Stimulated activated CD4-positive, alpha-beta T cell treated with anti-CD3 and anti-CD28 coated beads, Interleukin-4, amount 100 ng/mL, for 24 hours (primary cell): ENCODE measurements around the gene URB2.
"Not testable (repeated sequence)": the region's sequence is repeated elsewhere in the genome, so short reads cannot be mapped to it uniquely, and the experiment has no call there.

Experiments used
- DNase-seq: peaks from one replicate; pipeline ENCODE4 v3.0.0-alpha.2; 2020

The URB2 gene

GRCh38 chr1:229625915-229626831 is at the start of gene URB2, which contains the start of gene TAF5L:
Gene URB2, plus strand, starts transcription at chr1:229626247. Its CDS starts 1,387 bp downstream, at chr1:229627634.
Gene TAF5L, minus strand, starts transcription at chr1:229626122. Its CDS starts 11,640 bp downstream, at chr1:229614482.
- DNase-seq = peak; percentile 85

GRCh38 chr1:229578168-229579058 is 47.6 kb upstream of the URB2 start:
- DNase-seq = no peak

DNA sequence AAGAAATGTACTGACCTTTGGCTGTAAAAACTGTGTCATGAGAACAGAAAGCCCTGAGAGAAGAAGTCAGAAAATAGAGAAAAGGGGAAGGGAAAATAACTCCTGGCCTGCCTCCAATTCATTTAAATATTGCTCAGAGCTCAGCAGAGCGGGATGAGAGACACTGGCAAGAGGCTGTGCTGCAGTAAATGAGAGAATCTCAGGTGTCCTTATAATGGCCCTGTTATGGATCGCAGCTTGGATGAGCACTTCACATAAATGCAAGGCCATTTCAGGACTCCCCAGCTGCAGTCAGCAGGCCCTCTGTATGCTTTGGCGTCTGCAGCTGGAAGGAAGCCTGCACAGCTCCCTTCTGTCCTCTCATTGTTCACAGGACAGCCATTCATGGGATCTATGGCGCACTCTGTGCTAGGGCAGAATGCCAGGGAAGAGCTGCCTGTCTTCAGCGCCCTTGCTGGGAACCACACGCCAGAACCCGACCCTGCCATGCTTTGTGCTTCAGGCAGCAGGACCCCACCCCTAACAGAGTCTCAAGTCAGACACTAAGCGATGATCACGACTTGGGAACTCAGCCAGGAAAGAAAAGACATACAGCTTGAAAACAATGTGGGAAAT is 46.9 kb upstream of the URB2 start:
- no peak for DNase-seq

- no peak for DNase-seq
Measured at GRCh38 chr1:229581485-229581884, 44.6 kb upstream of the URB2 start.

DNA sequence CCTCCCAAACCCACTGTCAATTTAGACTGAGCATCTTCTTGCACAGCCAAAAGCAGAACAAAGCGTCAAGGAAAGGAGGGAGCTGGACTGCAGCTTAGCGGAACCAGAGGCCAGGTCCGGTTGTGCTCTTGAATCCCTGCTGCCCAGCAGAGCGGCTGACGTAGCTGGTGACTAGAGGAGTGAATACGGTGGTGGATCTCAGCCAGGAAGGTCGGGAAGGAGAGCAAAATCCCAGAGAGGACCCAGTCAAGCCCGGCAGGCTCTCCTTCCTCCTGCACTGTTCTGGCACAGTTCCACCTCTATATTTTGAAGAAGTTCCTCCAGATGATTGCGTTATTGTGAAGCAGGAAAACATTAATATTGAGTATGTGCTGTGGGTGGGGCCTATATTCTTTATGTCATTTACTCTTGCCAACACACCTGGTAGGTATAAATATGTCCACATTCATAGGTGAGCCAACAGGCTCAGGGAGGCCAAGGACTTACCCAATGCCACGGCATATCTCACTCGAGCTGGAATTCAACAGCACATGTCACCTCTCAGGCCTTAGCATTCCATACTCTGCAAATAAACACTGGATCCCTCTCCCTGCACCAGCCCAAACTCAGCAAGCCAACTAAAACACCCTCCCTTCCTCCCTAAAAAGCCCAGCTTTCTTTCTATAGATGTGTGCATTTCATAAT is 43.9 kb upstream of the URB2 start:
- DNase-seq = no peak

DNA sequence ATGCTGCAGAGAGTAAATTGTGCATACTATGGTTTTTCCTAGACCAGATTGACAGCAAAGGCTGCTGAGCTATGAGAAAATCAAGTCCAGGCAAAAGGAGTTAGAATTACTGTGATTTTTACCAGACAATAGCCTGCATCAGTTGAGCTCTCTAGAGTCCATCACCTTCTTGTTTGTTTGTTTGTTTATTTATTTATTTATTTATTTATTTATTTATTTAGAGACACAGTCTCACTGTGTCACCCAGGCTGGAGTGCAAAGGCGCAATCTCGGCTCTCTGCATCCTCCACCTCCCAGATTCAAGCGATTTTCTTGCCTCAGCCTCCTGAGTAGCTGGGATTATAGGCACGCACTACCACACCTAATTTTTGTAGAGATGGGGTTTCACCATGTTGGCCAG is 43.3 kb upstream of the URB2 start:
- no peak for DNase-seq

GRCh38 chr1:229585338-229585737 is 40.7 kb upstream of the URB2 start:
- no peak for DNase-seq

GRCh38 chr1:229590119-229590518 is 35.9 kb upstream of the URB2 start:
- no peak for DNase-seq

DNA sequence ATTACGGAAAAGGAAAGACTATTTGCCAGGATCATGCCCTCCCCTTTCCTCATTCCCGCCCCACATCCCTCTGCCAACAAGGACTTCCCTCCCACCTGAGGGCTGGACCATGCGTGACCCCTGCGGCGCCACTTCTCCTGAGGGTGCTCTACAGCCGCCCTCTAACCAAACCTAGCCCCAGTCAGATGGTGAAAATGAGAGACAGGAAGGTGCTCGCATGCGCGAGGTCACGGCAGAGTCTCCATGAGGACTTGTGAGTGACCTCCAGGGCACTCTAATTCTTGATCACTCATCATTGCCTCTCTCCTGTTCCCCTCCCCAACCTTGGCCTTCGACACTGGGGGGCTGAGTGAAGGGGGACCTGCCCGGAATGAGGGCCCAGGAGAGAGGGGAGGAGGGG is 32.2 kb upstream of the URB2 start:
- no peak for DNase-seq

- no peak for DNase-seq
Measured at GRCh38 chr1:229594227-229595008, 31.6 kb upstream of the URB2 start.

- not testable (repeated sequence) for DNase-seq
Measured at GRCh38 chr1:229595876-229596275, 30.2 kb upstream of the URB2 start.

GRCh38 chr1:229596925-229597699 is 28.9 kb upstream of the URB2 start:
- no peak for DNase-seq

GRCh38 chr1:229597877-229598276 is 28.2 kb upstream of the URB2 start:
- no peak for DNase-seq

GRCh38 chr1:229599218-229599954 is 26.7 kb upstream of the URB2 start:
- DNase-seq = no peak

DNA sequence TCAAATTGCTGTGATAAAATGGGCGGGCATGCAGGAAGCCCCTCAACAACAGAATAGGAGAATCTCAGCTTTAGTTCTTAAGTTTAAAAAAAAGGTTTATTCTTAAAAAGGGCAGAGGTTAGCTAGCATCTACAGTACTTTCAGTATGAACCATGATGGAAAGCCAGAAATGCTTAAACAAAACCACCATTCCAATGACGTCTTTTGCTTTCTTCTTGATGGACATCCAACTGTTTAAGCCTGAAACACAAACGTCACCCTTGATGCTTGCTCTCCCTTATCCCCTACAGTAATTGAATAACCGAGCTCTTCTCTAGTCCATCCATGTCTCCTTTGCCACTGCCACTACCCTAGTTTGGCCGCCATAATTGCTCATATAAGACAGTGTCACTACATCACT is 25.8 kb upstream of the URB2 start:
- DNase-seq = no peak

DNA sequence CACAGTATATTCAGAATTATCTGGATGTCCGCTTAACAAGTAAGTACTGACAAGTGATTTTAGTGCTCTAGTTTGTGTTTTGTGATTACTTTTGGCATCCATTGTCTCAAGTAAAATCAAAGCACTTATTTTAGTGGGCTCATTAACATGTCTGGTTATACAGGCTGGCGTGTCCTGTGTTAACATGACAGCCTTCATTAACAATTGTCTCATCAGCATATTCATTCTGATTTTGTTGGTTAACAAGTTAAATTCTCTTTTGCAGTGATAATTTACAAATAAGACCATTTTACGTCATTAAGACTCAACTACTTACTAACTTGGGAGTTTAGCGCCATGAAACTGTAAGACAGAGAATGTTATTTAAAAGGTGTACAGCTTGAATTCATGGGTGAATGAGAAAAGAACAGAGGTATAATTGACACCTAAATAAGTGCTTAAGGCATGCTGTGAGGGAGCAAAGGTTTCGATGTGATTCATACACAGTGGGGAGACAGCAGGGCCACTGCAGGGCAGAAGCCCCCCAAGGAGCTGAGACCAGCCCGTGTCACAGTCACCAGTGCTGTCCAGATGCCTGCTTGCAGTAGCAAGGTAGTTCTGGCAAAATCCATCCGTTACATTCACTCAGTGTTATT is 22.6 kb upstream of the URB2 start:
- DNase-seq = no peak

DNA sequence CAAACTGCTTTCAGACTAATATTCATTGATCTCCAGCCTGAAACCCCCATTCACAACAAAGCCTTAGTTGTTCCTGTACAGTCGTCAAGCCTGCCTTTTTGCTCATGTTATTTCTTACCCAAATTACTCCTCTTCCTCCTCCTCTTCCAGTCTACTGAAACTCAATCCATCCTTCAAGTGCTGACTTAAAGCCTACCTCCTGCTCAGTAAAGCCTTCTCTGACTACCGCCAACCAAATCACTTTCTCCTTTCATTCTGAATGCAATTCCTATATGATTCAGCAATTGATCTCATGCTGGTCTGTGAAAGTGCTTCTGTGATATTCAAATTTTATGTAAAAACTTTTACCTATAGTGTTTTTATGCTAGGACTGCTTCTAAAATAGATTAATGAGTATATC is 18.7 kb upstream of the URB2 start:
- DNase-seq = no peak

- DNase-seq = no peak
Measured at GRCh38 chr1:229608590-229608989, 17.5 kb upstream of the URB2 start.

DNA sequence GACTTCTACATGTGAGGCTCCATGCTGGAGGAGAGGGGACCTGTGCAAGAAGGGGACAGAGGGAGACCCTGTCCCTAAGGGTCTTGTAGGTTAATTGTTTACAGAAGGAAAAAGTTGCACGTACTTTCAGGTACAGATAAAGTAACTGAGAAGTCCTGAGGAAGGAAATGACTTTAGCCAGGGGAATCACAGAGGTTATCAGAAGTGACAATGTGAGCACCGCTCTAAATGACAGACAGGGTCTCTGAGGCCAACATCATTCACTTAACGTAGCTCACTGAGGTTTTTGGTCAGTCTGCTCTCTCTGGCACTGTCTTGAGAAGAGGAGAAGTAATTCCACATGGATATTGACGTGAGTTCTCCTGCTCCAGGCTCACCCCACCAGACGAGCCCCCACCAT is 12.1 kb upstream of the URB2 start:
- DNase-seq = no peak

- DNase-seq = no peak
Measured at GRCh38 chr1:229614701-229615100, 11.3 kb upstream of the URB2 start.
